HG02970 (cell line): ENCODE data around the gene TGFB2.

ENCODE experiments used
- ATAC-seq: cut with Tn5 transposase; IDR thresholded peaks from one replicate; pipeline ENCODE4 v1.9.1; 2021; ENCODE audit warnings: mild to moderate bottlenecking, moderate library complexity, moderate number of reproducible peaks; ENCODE audit not compliant: unreplicated experiment, low FRiP score

Gene TGFB2

DNA sequence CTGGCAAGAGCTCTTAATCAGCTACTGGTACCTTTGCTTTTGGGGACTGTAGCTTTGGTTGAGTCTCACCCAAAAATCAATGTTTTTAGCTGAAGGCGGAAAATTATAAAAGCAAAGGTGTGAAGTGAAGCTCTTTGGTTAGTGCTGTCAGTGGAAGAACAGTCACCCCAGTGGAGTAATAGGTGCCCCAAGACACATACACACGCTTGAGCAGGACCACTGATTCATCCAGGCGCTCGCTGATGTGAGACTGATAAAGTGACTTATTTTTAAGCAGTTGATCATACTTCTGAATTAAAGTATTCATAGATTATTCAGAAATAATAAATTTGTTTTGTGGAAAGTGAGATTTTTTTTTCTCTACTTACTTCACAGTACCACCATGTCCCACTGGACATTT, 37.1 kb downstream of the TGFB2 start:
- no peak for ATAC-seq

GRCh38 chr1:218383051-218383450, 37.9 kb downstream of the TGFB2 start:
- ATAC-seq: no peak

DNA sequence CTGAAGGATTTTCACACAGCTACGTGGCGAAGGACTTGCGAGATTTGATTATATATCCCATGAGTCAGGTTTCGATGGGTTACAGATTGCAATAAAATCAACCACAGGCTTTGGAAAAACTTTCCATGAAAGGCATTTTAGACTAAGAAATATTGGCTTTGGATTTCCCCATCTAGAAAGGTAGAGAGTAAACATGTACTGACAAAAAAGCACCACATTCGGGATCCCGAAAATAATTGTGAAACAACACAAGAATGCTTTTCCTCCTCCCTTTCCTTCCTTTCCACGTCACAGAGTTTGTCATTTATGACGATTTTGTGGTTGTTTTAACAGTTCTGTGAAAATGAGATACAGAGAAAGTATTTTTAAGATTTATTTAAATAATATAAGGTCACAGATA, 38.5 kb downstream of the TGFB2 start:
- no peak for ATAC-seq

DNA sequence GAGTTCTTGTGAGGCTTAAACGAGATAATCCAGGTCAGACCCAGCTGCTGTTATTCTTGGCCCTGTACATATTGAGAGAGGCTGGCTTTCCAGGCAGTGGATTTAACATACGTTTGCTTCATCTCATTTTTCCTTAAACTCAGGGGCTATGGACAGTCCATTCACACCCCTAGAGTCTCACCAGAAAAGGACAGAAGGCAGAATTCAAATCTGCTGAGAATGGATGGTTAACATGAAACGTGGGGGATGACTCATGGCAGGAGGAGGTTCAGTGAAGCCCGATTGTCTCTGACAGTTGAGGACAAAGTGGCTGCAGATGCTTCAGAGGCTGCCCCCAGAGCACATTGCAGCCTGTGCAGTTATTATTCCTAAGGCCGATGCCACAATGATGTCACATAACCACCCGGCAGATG, 39.5 kb downstream of the TGFB2 start:
- ATAC-seq: no peak

- no peak for ATAC-seq
Measured at GRCh38 chr1:218388591-218388990, 43.5 kb downstream of the TGFB2 start.

DNA sequence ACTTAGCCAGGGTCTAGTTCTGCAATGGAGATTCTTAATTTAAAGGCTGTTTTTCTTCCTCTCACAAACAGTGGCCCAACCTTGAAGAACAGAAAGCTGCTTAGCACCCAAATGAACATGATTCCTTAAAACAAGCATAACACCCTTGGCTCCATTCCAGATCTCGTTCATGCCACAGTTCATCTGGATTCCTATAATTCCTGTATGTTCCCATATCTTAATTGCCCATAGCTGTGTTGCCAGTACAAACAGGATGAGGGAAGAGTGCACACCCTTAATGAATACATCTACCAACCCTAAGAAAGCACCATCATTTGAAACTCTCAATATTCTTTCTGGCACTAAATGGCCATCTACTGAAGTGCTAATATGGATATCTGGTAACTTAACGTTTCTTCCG, 45.5 kb downstream of the TGFB2 start:
- no peak for ATAC-seq

- no peak for ATAC-seq
Measured at GRCh38 chr1:218392780-218393179, 47.6 kb downstream of the TGFB2 start.

DNA sequence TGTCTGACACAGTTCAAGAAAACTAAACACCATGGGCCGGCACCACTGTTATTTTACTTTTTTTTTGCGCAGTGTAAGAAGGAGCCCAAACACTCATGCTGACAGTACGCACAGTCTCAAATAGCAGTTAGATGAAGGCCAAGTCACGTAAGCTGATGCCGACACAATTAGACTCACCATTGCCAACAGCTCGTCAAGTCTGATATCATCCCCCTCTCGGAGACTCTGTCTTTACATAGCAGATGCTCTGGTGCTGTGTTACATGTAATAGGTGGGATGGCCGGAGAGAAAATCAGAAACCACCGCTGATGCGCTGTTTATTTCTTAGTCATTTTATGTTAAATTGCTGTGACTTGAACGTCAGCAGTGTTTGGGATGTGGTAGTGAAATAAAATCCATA, 49.3 kb downstream of the TGFB2 start:
- ATAC-seq: no peak

GRCh38 chr1:218394989-218395388, 49.9 kb downstream of the TGFB2 start:
- no peak for ATAC-seq

GRCh38 chr1:218395916-218396315, 50.8 kb downstream of the TGFB2 start:
- ATAC-seq: no peak

GRCh38 chr1:218397752-218398339, 52.7 kb downstream of the TGFB2 start:
- no peak for ATAC-seq

GRCh38 chr1:218400624-218401023, 55.5 kb downstream of the TGFB2 start:
- ATAC-seq: no peak

- ATAC-seq: no peak
Measured at GRCh38 chr1:218401441-218401997, 56.4 kb downstream of the TGFB2 start.

DNA sequence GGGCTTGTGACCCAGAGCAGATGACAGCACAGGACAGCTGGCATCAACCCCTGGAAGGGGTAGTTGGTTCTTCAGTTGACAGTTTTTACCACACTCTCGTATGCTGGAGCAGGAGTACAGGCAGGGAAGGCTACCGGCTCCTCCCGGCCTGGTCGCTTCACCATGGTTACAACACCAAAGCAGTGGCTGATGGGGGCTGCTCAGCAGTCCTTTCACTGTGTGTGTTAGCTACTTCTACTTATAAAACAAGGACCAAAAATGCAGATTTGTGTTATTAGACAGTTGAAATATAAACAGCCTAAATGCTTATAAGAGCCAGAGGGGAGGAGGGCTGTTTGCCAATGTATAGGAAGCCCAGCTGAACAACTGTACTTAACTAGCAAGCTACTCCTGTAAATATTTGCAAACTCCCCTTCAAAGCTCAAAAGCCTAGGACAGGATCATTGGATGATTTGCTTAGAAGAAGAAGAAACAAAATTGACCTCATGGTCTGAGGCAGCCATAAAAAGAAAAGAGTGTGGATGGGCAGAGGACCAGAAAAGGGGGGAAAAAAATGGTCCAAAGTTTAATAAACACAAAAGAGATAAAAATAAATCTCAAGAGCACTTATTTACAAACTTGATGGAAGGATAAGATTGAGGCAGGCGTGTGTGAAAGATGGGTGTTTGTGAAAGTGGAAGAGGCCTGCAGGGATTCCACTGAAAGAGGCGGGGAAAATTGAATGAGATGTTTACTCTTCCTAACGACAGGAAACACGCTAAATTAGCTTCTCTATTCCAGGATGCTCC, 57.1 kb downstream of the TGFB2 start:
- ATAC-seq: no peak

DNA sequence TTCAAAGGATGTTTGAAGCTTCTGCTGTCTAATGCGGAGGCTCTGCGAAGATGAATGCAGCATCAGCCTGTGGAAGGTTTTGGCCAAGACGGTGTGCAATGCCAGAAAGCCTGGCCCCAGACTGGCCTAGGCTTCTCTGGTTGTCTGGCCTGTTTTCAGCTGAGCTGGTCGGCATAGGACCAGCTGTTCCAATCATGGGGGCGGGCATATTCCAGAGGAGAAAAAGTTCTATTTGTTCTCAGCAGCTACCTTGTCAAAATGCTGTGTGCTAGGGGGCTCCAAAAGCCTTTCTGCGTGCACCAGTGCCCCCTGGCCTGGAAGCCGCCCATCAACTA, 57.6 kb downstream of the TGFB2 start:
- no peak for ATAC-seq

GRCh38 chr1:218403300-218403699, 58.2 kb downstream of the TGFB2 start:
- no peak for ATAC-seq

GRCh38 chr1:218407630-218408029, 62.5 kb downstream of the TGFB2 start:
- no peak for ATAC-seq

GRCh38 chr1:218408135-218408534, 63.0 kb downstream of the TGFB2 start:
- ATAC-seq: no peak

- ATAC-seq: no peak
Measured at GRCh38 chr1:218408942-218409341, 63.8 kb downstream of the TGFB2 start.

DNA sequence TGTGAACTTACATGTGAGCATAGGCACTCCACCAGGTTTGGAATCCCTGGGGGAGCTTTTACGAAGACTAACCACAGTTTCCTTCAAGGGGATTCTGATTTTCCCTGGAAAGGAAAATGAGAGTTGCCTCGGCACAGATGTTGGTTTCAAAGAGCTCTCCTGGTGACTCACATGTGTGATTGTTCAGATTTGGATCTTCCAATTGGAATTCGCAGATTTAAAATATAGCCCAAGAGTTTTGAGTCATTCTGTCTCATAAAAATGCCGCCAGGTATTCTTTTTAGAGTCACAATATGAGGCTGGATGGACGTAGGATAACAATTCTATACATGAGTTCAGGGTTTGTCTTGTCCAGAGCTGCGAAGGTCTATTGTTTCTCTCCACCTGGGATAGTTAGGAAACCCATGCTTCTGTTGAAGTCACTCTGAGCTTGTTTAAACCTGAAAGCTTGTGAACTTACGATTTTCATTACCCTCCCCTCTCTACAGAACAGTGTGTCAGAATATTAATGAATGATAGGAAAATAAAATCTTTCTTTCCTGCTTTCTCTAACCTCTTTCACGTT, 64.9 kb downstream of the TGFB2 start:
- ATAC-seq: no peak

GRCh38 chr1:218411101-218411500, 66.0 kb downstream of the TGFB2 start:
- ATAC-seq: no peak

DNA sequence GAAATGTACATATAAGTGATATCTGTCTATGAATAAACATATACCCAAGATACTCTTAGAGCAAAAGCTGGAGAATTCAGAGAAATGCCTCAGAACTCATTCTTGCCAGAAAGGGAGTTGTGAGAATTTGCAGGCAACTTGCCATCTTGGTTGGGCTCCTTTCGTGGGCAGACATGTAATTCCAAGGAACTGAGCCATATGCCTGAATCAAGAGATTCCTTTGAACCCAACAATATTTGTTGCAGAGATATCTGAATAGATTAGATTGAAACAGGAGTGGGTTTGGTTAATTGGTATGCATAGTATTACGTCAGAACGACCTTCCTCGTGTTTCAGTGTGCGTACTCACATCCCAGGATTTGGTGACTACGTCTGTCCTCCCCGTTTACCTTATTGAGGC, 67.0 kb downstream of the TGFB2 start:
- no peak for ATAC-seq
